ENCODE data around the gene PCYT1A.
"Not testable (repeated sequence)": the region's sequence is repeated elsewhere in the genome, so short reads cannot be mapped to it uniquely, and the experiment has no call there.

Gene PCYT1A

GRCh38 chr3:196194542-196194915 is 93.0 kb downstream of the PCYT1A start:
- in situ Hi-C loops (cut with HindIII; ENCODE audit: low sequenced_read_pairs), result no loop called here

DNA sequence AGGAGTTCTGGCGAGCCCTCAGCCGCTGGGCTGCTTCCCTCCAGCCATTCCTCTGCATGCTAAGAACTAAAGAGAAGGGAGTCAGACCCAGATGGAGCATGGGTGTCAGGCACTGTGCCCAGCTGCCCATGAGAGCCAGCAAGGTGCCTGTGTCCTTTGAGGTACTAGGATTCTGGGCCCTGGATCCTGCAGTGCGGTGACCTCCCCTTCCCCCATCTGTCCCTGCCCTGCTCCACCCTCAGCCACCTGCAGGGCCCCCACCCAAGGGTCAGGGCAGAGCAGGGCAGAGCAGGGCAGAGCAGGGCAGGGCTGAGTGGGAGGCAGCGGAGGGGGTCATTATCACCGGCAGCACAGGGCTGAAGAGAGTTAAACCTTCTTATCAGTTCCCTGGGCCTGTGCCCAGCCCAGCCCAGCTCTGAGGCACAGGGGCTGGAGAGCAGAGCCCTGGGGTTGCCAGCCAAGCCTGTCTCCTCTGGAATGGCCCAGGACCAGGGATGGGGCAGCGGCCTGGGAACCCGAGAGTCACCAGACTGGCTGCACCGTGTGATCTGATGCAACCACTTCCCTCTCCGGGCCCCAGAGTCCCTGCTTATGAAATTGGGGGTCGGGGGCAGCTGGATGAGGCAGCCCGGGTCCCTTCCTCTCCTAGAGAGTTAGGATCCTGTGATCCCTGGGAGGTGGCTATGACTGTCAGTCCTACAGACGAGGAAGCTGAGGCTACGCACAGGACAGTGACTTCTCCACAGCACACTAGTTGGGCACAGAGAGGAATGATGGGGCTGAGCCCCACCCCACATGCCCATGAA is 93.6 kb downstream of the PCYT1A start:
- in situ Hi-C loops (cut with HindIII; ENCODE audit: low sequenced_read_pairs), result no loop called here

DNA sequence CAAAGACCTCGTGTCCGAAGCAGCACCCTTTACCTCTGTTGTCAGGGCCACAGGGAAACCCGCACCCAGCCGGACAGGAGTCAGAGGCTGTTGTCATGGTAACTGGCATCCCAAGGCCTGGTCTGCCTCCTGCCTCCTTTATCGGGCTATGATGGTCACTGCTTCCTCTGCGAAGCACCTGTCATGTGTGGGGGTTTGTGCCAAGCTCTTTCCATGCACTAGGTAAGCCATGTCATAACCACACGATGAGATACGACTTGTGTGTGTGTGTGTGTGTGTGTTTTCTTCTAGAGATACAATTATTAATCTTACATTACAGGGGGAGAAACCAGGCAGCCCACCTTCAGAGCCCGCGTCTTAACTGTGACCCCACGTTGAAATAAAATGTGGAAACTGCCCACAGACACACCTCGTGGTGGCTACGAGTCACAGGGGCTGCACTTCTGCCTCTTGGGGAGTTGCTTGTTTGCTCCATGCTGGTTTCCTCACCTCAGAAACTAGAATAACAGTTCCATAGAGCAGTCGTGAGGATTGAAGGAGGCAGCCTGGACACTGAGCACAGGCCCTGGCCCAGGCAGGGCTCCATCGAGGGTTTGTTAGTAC is 94.3 kb downstream of the PCYT1A start:
- in situ Hi-C loops (cut with HindIII; ENCODE audit: low sequenced_read_pairs), result no loop called here

- in situ Hi-C loops (cut with HindIII; ENCODE audit: low sequenced_read_pairs), result no loop called here
These were observed 94.9 kb downstream of the PCYT1A start for GRCh38 chr3:196192524-196193051.

DNA sequence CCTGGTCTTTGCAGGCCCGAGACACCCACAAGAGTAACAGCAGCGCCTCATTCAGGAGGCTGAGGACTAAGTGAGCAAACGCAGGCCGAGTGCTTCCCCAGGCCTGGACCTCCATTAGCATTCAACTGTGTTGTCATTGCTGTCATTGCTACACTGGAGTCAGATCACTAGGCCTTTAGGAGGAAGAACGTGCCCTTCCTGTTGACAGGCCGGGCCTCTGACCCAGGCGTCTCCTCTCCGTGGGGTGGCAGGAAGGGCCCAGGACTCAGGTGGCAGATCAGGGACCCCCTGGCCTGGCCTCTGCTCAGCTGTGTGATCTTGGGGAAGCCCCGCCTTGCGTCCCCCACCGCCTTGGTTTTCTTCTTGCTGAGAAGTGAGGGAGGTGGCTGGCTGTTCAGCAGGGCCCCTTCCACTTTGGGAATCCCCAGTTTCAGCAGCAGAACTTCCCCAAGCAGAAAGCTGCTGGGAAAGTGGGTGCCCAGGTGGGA is 95.4 kb downstream of the PCYT1A start:
- in situ Hi-C loops (cut with HindIII; ENCODE audit: low sequenced_read_pairs), result no loop called here

GRCh38 chr3:196189566-196190347 is 97.8 kb downstream of the PCYT1A start:
- in situ Hi-C loops (cut with HindIII; ENCODE audit: low sequenced_read_pairs), result no loop called here

GRCh38 chr3:196186651-196187573 is 100.6 kb downstream of the PCYT1A start:
- in situ Hi-C loops (cut with HindIII; ENCODE audit: low sequenced_read_pairs), result no loop called here

DNA sequence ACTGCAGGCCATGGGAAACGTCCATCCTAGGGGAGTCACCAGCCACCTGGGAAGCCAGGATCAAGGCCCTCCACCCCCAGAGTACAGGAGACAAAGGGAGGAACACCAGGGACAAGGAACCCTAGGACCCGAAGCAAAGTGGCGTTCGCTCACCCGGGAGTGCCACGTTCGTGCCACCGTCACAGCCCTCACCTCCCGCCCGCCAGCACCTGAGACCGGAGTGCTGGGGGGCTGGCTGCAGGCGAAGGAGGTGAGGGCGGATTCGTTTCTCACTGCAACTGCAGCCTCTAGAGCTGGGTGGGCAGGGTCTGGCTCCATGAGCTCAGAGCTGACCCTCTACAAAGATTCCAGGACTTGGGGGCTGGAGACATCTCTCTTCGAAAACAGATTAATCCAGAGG is 102.6 kb downstream of the PCYT1A start:
- in situ Hi-C loops (cut with HindIII; ENCODE audit: low sequenced_read_pairs), result no loop called here

DNA sequence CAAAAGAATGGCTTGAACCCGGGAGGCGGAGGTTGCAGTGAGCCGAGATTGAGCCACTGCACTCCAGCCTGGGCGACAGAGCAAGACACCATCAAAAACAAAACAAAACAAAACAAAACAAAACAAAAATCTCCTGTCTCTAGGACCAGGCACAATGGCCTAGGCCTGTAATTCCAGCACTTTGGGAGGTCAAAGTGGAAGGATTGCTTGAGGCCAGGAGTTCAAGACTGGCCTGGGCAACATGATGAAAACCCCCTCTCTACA is 103.4 kb downstream of the PCYT1A start:
- in situ Hi-C loops (cut with HindIII; ENCODE audit: low sequenced_read_pairs), result not testable (repeated sequence)

DNA sequence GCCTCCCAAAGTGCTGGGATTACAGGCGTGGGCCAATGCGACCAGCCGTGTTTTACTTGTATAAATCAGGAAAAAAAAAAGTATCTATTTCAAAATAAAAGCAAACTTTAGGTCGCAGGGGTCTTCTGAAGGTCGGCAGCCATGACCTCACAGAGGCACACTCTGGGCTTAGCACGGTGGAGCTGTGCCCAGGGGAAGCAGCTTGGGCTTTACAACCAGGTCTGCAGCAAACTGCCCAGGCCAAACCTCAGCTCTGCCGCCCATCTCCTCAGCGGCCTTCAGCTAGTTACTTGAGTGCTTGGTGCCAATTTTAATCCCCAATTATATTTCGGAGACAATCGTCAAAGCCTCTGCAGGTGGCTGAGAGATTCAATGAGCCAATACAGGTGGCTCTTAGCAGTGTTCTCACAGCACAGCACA is 106.4 kb downstream of the PCYT1A start:
- in situ Hi-C loops (cut with HindIII; ENCODE audit: low sequenced_read_pairs), result no loop called here

DNA sequence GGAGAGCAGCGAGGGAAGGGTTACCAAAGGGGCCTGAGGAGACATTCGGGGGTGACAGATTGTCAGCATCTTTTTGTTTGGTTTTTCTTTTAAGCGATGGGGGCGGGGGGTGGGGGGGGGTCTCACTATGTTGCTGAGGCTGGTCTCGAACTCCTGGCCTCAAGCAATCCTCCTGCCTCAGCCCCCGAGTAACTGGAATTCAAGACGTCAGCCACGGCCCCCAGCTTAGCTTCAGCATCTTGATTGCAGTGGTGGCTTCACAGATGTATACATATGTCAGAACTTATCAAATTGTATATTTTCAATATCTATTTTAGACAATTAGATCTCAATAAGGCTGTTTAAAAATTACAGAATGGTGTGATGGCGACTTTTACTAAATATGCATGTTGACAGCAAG is 107.2 kb downstream of the PCYT1A start:
- in situ Hi-C loops (cut with HindIII; ENCODE audit: low sequenced_read_pairs), result no loop called here
